HUES6 (cell line): ENCODE data around the gene NCEH1.
"Not testable (repeated sequence)": the region's sequence is repeated elsewhere in the genome, so short reads cannot be mapped to it uniquely, and the experiment has no call there.

ENCODE experiments used
- H3K27ac ChIP-seq: 2 replicates; pipeline ENCODE4 v1.7.0; 2013; ENCODE audit warnings: low read depth, mild to moderate bottlenecking, low read length, inconsistent platforms
- H3K27me3 ChIP-seq: 2 replicates; pipeline ENCODE4 v1.6.1; 2013; ENCODE audit warnings: low read length; ENCODE audit not compliant: control insufficient read depth, insufficient read depth
- H3K36me3 ChIP-seq: 2 replicates; pipeline ENCODE4 v1.6.1; 2013; ENCODE audit warnings: low read length; ENCODE audit not compliant: control insufficient read depth, insufficient read depth
- H3K4me1 ChIP-seq: 2 replicates; pipeline ENCODE4 v1.6.1; 2013; ENCODE audit warnings: low read length; ENCODE audit not compliant: control insufficient read depth, insufficient read depth
- H3K4me3 ChIP-seq: 2 replicates; pipeline ENCODE4 v1.5.1; 2013; ENCODE audit warnings: low read depth, low read length
- H3K9ac ChIP-seq: one replicate; pipeline ENCODE4 v1.6.1; 2013; ENCODE audit warnings: mild to moderate bottlenecking, low read length
- H3K9me3 ChIP-seq: 2 replicates; pipeline ENCODE4 v1.6.1; 2013; ENCODE audit warnings: low read depth, low read length; ENCODE audit not compliant: control insufficient read depth, insufficient read depth

The NCEH1 gene

GRCh38 chr3:172608575-172608974, 102.3 kb downstream of the NCEH1 start:
- Histone ChIP-seq H3K9me3 (peaks cover 6% of the 10 kb centered on the region), H3K27me3 (no peaks in the 10 kb centered on the region), H3K27ac (no peak overlapping the region), H3K4me1 (peaks cover 11% of the 10 kb centered on the region), H3K4me3 (no peak overlapping the region), H3K36me3 (no peaks in the 10 kb centered on the region), H3K9ac (no peak overlapping the region)

- no peak overlapping the region for H3K9ac ChIP-seq
- H3K27ac ChIP-seq, result no peak overlapping the region; the same call in 1 of the 2 replicates
- no peak overlapping the region for H3K4me3 ChIP-seq
- H3K4me1 ChIP-seq, result peaks cover 11% of the 10 kb centered on the region
- H3K9me3 ChIP-seq, result peaks cover 6% of the 10 kb centered on the region
- no peaks in the 10 kb centered on the region for H3K36me3 ChIP-seq
- H3K27me3 ChIP-seq, result no peaks in the 10 kb centered on the region
Measured at GRCh38 chr3:172607305-172608121, 103.4 kb downstream of the NCEH1 start.

- no peak overlapping the region for H3K9ac ChIP-seq
- no peaks in the 10 kb centered on the region for H3K36me3 ChIP-seq
- peaks cover 6% of the 10 kb centered on the region for H3K9me3 ChIP-seq
- H3K27ac ChIP-seq, result no peak overlapping the region
- no peak overlapping the region for H3K4me3 ChIP-seq
- H3K27me3 ChIP-seq, result no peaks in the 10 kb centered on the region
- peaks cover 11% of the 10 kb centered on the region for H3K4me1 ChIP-seq
Measured at GRCh38 chr3:172606021-172606420, 104.8 kb downstream of the NCEH1 start.

- Histone ChIP-seq H3K4me1 (peaks cover 11% of the 10 kb centered on the region), H3K9me3 (peaks cover under 1% of the 10 kb centered on the region; the same call in 1 of the 2 replicates), H3K4me3 (no peak overlapping the region), H3K27ac (no peak overlapping the region), H3K27me3 (no peaks in the 10 kb centered on the region), H3K36me3 (no peaks in the 10 kb centered on the region), H3K9ac (no peak overlapping the region)
Measured at GRCh38 chr3:172604895-172605646, 105.8 kb downstream of the NCEH1 start.

GRCh38 chr3:172601066-172601832, 109.6 kb downstream of the NCEH1 start:
- Histone ChIP-seq H3K27ac (no peak overlapping the region), H3K36me3 (no peaks in the 10 kb centered on the region), H3K4me3 (no peak overlapping the region), H3K4me1 (no peaks in the 10 kb centered on the region), H3K9ac (no peak overlapping the region), H3K9me3 (no peaks in the 10 kb centered on the region), H3K27me3 (no peaks in the 10 kb centered on the region)

- Histone ChIP-seq H3K4me1 (no peaks in the 10 kb centered on the region), H3K4me3 (no peak overlapping the region), H3K27ac (no peak overlapping the region), H3K9me3 (no peaks in the 10 kb centered on the region), H3K36me3 (no peaks in the 10 kb centered on the region), H3K27me3 (no peaks in the 10 kb centered on the region), H3K9ac (no peak overlapping the region)
Measured at GRCh38 chr3:172600644-172601065, 110.2 kb downstream of the NCEH1 start.

GRCh38 chr3:172598904-172599303, 112.0 kb downstream of the NCEH1 start:
- H3K27me3 ChIP-seq, result no peaks in the 10 kb centered on the region
- no peak overlapping the region for H3K9ac ChIP-seq
- H3K4me3 ChIP-seq, result no peak overlapping the region
- no peaks in the 10 kb centered on the region for H3K36me3 ChIP-seq
- H3K27ac ChIP-seq, result no peak overlapping the region
- no peaks in the 10 kb centered on the region for H3K9me3 ChIP-seq
- no peaks in the 10 kb centered on the region for H3K4me1 ChIP-seq

- Histone ChIP-seq H3K27ac (no peak overlapping the region), H3K9ac (no peak overlapping the region), H3K9me3 (no peaks in the 10 kb centered on the region), H3K4me3 (no peak overlapping the region), H3K27me3 (no peaks in the 10 kb centered on the region), H3K4me1 (no peaks in the 10 kb centered on the region), H3K36me3 (no peaks in the 10 kb centered on the region)
Measured at GRCh38 chr3:172596394-172596706, 114.5 kb downstream of the NCEH1 start.

- no peak overlapping the region for H3K27ac ChIP-seq
- H3K27me3 ChIP-seq, result no peaks in the 10 kb centered on the region
- H3K36me3 ChIP-seq, result no peaks in the 10 kb centered on the region
- no peak overlapping the region for H3K9ac ChIP-seq
- no peaks in the 10 kb centered on the region for H3K4me1 ChIP-seq
- no peak overlapping the region for H3K4me3 ChIP-seq
- no peaks in the 10 kb centered on the region for H3K9me3 ChIP-seq
Measured at GRCh38 chr3:172595664-172596393, 115.0 kb downstream of the NCEH1 start.

GRCh38 chr3:172594900-172595663, 115.8 kb downstream of the NCEH1 start:
- not testable (repeated sequence) for H3K4me1 ChIP-seq, H3K4me3 ChIP-seq, H3K27ac ChIP-seq, H3K36me3 ChIP-seq, H3K9ac ChIP-seq, H3K27me3 ChIP-seq, H3K9me3 ChIP-seq
